GM18520 (cell line): ENCODE results near the gene GDNF.
"Not testable (repeated sequence)": the region's sequence is repeated elsewhere in the genome, so short reads cannot be mapped to it uniquely, and the experiment has no call there.

Experiments
- ATAC-seq: cut with Tn5 transposase; IDR thresholded peaks from one replicate; pipeline ENCODE4 v1.9.1; 2021; ENCODE audit not compliant: unreplicated experiment

GDNF gene

GRCh38 chr5:37823433-37824152, 16.2 kb downstream of the GDNF start:
- no peak for ATAC-seq

DNA sequence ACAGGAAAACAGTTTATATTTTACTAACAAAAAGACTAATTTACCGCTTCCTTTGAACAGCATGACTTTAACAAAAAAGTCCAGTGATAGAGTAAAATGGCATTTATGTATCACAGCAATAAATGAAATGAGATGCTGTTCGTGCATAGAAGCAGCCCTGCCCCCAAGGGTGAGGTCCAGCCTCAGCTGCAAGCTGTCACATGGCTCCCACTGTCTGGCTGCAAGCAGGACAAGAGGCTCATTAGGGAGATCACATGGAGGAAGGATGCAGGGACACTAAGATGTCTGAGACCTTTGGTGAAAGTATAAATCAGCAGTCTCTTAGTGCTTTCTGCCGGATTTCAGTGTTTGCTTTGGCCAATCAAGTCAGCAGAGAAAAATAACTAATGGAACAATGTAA, 23.0 kb downstream of the GDNF start:
- no peak for ATAC-seq

- ATAC-seq: no peak
Measured at GRCh38 chr5:37816331-37816730, 23.5 kb downstream of the GDNF start.

- no peak for ATAC-seq
Measured at GRCh38 chr5:37815913-37816312, 23.9 kb downstream of the GDNF start.

- no peak for ATAC-seq
Measured at GRCh38 chr5:37814699-37815098, 25.1 kb downstream of the GDNF start.

GRCh38 chr5:37812365-37812764, 27.5 kb downstream of the GDNF start:
- no peak for ATAC-seq

DNA sequence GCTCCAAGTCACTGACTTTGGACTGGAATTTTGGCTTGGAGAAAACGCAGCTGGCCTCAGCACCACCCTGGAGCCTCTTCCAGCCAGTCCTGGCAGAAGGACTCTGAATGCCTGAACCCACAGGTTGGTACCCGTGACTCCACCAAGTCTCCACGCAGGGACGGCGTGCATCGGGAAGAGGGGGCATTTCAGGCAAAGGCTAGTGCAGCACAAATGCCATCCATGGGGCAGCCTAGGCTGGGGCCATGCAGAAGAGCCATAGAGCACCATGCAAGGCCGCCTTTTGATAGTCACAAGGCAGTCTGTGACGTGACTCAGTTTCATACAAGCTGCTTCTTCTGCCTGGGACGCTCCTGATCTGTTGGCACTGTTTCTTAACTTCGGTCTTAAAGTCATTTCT, 28.0 kb downstream of the GDNF start:
- ATAC-seq: no peak

GRCh38 chr5:37810311-37810710, 29.5 kb downstream of the GDNF start:
- no peak for ATAC-seq

- ATAC-seq: no peak
Measured at GRCh38 chr5:37808945-37809344, 30.9 kb downstream of the GDNF start.

GRCh38 chr5:37807621-37808301, 32.1 kb downstream of the GDNF start:
- ATAC-seq: no peak

DNA sequence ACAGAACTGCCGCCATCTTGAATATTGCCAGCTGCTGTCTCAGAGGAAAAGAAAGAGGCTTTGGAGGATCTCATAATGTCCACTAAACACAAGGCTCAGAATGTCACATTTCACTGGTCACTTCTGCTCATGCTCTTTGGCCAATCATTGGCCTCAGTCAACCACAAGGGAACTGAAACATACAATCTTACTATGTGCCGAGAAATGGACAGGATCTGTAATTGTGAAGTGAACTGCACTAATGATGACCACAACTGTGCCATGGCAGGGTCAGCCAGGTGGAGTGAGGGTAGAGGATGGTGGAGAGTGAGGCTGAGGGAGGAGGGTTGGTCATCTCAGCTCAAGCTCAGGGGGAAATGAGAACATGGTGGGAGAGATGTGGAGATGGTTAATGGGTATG, 32.8 kb downstream of the GDNF start:
- no peak for ATAC-seq

DNA sequence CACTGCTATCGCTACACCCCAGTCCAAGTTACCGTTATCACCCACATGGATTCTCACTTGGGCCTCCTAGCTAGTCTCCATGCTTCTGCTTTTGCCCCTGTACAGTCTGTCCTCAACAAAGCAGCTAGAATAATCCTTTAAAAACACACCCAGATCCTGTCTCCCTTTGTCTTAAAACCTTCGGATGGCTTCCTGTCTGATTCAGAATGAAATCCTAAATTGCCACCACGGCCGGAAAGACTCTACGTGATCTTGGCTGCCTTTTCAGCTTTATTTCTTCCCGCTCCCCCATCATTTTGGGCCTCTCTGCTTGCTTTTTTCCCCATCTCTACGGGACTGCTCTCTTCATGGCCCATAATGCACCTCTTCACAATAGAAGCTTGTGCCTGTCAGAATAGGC, 33.4 kb downstream of the GDNF start:
- no peak for ATAC-seq

DNA sequence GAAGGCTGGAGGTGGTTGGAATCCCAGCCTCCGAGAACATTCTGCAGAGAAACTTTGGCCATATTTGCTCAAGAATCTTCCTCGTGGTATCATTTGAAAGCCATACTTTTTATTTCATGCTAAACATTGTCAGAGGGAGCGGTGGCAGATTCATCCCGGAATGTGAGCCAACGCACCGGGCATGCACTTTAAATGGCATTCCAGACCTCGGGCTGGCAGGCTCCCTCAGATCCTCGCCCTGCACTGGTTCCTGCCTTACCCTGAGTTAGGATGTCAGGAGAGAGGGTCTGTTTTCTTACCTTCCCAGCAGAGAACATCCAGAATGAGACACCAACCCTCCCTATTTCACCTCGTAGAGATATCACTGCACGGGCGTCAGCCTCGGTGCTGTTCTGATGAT, 33.8 kb downstream of the GDNF start:
- no peak for ATAC-seq

- no peak for ATAC-seq
Measured at GRCh38 chr5:37804401-37804800, 35.4 kb downstream of the GDNF start.

GRCh38 chr5:37803487-37803886, 36.4 kb downstream of the GDNF start:
- no peak for ATAC-seq

DNA sequence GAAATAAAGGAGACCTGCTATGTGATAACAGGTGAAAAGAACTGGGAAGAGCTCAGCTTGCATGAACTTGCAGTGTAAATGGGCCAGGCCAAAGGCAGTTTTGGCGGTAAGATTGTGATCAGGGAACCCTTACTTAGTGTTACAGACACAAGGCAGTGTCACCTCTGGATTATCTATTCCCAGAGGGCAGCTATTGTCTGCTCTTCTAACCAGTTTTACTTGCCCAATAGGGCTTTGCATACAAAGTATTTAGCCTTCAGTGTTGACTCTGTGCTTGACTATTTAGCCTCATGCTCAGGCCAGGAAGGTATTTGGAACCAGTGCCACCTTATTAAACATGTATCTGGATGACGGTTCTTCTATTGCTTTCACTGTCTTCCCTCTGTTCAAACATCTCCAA, 38.3 kb downstream of the GDNF start:
- ATAC-seq: no peak

DNA sequence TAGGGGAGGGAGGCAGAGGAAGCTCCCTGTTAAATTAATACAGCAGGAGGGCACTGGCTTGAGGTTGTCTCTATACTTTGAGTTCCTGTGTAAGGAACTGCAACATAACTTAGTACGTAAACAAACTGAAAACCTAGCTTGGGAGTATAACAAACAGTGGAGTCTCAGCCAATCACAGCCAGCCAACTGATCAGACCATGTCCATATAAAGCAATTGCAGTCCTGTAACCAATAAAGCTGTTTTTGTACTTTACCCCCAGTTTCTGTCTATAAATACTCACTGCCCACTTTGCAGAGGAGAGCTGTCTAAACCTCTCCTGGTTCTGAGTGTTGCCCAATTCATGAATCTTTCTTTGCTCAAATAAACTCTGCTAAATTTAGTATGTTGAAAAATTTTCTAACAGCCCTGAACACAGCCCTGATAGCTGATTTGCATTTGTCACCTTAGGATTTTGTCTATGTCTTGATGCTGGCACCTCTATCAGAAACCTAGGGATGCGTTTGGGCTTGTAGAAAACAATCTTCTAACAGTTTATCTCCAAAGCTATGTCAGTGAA, 39.9 kb downstream of the GDNF start:
- peak; percentile 56 for ATAC-seq

GRCh38 chr5:37796435-37796834, 43.4 kb downstream of the GDNF start:
- ATAC-seq: not testable (repeated sequence)

- not testable (repeated sequence) for ATAC-seq
Measured at GRCh38 chr5:37795292-37795691, 44.5 kb downstream of the GDNF start.

DNA sequence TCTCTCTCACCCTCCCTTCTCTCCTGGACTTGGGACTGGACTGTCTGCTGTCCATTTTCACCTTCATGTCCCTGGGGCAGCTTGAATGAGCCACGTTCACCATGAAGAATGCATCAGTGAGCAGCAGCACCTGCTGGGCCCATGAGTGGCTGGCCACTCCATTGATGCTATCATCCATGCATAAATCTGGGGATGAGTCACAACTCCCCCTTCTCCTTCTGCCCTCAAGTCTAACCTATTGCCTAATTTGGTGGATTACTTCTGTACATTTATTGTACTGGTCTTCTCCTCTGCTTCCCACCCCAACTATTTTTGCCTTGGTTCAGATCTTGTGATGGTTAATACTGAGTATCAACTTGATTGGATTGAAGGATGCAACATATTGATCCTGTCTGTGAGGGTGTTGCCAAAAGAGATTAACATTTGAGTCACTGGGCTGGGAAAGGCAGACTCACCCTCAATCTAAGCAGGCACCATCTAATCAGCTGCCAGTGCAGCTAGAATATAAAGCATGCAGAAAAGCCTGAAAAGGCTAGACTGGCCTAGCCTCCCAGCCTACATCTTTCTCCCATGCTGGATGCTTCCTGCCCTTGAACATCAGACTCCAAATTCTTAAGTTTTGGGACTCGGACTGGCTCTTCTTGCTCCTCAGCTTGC, 46.7 kb downstream of the GDNF start:
- no peak for ATAC-seq

DNA sequence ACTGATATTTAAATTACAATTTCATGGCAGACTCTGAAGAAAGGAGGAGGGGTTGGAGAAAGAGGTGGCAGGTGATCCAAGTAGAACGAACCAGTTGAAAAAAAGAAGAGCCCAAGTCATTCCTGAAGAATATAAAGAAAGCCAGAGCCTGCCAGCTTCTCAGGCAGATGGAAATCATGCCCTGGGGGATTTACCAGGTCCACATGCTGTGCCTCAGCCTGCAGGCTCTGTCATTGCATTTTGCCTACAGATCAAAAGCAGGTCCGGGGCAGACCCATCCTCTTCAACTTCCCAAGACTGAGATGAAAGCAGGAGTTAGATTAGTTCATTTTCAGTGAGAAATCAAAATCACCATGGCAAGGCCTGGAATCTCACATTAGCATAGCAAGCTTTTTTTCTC, 48.5 kb downstream of the GDNF start:
- no peak for ATAC-seq

DNA sequence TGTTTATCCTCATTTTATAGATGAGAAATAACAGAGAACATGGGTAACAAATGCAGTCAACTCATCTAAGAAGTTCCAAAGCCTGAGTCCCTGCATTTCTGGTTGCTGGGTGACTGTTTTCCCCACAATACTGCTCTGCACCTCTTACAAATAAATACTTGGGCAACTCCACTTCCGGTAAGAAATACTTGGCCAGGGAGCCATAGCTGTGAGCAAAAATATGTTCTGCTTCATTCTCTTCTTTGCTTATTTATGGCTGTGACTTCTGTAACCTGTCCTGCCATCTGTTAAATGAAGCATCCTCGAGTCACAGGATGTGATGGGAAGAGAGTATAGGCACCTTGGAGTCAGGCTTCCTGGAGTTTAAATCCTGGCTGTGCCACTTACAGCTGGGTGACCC, 49.9 kb downstream of the GDNF start:
- ATAC-seq: no peak
